ENCODE results near the gene RFWD3.

DNA sequence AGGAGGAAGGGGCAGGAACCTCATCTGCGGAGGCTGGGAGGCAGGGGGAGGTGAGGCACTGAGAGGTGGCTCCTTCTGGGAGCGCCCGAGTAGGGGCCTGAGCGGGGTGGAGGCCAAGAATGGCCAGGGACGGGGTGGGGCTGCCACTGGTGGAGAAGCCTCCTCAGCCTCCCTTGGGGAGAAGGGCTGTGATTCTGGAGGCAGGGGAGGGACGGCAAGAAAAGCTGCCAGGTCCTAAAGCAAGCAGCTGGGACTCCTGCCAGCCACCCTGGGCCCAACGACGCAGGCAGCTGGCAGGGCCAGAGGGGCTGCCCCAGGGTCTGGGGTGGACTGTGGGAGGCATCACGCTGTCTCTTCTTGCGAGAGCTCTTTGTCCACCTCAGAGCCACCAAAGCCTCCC, 46.6 kb upstream of the RFWD3 start:
- TF ChIP-seq, protein P1, sequence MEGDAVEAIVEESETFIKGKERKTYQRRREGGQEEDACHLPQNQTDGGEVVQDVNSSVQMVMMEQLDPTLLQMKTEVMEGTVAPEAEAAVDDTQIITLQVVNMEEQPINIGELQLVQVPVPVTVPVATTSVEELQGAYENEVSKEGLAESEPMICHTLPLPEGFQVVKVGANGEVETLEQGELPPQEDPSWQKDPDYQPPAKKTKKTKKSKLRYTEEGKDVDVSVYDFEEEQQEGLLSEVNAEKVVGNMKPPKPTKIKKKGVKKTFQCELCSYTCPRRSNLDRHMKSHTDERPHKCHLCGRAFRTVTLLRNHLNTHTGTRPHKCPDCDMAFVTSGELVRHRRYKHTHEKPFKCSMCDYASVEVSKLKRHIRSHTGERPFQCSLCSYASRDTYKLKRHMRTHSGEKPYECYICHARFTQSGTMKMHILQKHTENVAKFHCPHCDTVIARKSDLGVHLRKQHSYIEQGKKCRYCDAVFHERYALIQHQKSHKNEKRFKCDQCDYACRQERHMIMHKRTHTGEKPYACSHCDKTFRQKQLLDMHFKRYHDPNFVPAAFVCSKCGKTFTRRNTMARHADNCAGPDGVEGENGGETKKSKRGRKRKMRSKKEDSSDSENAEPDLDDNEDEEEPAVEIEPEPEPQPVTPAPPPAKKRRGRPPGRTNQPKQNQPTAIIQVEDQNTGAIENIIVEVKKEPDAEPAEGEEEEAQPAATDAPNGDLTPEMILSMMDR (IDR thresholded peaks at IDR 0.05) = no peak
- no peak for TF ChIP-seq POLR2A (IDR thresholded peaks at IDR 0.05)

Measured in testis (tissue), 2 donors.